Measurements from ENCODE around the gene TRPC4AP.
"Not testable (repeated sequence)": the region's sequence is repeated elsewhere in the genome, so short reads cannot be mapped to it uniquely, and the experiment has no call there.

The TRPC4AP gene

GRCh38 chr20:35055445-35056276 is 36.9 kb downstream of the TRPC4AP start:
- DNase-seq: no peak

GRCh38 chr20:35054814-35055213 is 37.8 kb downstream of the TRPC4AP start:
- DNase-seq: no peak

DNA sequence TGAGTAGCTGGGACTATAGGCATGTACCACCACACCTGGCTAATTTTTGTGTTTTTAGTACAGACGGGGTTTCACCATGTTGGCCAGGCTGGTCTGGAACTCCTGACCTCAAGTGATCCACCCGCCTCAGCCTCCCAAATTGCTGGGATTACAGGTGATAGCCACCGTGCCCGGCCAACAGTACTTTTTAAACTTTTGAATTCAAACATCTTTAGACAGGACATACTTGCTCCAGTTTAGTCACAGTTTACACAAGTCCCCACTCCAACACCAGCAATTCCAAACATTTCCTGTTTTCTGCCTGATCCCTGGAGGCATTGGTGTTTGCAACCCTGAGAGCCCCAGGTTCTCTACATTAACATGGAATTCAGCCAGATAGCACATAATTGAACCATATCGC is 40.0 kb downstream of the TRPC4AP start:
- not testable (repeated sequence) for DNase-seq

DNA sequence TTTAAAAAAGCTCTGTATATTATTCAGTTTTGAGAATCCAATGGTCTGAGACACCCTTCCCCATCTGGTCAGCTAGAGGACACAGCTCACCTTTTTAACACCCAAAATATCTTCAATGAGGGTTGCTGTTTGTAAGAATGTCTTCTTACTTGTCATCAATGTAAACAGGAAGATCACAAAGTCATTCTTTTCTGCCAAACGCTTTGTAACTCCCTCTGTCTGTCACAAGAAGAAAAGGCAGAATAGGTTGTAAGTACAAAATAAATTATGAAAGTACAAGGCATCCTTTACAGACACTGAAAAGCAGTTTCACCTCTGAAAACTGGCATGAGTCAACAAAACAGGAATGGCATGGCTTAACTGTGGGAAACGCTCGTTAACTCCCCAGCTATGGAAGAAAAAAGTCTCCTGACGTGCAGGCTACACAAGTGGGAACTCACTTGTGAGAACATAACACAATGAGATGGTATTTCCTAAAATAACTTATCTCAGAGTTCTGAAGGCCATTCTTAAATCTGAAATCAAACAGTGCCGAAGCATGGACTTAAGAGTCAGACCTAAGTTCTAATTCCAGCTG is 42.7 kb downstream of the TRPC4AP start:
- no peak for DNase-seq

DNA sequence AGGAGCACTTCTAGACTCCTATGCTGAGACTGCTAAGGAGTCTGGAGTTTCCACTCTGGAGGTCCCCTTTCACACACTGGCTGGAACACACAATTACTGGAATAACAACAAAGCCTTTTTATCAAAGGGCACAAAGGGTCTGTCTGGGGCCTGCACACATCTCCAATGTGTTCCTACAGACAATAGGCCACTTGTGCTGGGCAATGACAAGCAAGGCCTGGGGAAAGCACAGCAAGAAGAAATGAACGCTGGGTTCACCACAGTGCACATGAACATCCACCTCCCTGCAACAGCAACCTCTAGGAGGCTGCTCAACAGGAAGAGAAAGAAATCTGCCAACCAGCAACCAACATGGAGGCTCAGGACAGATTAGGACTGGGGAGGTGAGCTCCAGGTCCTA is 43.9 kb downstream of the TRPC4AP start:
- DNase-seq: no peak

DNA sequence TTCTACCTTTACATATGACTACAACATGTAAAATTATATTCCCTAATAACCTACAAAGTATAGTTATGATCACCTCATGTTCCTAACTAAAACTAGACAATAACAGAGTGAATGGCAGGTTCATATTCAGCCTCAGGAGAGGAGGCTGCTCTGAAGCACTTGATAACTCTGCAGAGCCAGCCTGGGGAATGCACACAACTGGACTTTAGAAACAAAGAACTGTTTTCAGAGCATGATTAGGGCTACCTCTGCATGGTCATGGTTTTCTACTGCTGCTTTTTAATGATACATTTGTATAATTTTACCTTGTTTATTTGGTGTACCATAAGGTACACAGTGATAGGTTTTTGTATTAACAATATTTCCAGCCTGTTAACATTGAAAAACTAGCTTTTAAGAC is 50.3 kb downstream of the TRPC4AP start:
- DNase-seq: no peak

GRCh38 chr20:35040646-35041045 is 52.0 kb downstream of the TRPC4AP start:
- no peak for DNase-seq

DNA sequence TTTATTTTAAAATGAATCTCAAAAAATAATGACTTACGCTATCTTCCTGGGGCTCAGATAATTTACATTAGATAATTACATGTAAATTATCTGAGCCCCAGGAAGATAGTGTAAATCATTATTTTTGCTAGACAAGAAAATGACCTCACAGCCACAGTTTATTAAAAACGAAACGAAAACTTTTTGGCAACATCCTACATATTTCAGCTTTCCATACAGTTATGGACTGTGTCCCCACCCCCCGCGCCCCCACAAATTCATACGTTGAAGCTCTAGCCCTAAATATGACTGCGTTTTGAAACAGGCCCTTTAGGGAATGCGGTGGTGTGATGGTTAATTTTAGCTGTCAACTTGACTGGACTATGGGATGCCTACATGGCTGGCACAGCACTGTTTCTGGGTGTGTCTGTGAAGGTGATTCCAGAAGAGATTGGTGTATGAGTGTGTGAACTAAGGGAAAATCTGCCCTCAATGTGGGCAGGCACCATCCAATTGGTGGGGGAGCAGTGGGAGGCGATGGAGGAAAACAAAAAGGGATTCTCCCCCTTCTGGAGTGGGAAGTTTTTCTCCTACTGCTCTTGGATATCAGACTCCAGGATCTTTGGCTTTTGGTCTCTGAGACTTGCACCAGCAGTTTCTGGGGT is 52.6 kb downstream of the TRPC4AP start:
- no peak for DNase-seq

GRCh38 chr20:35039146-35039545 is 53.5 kb downstream of the TRPC4AP start:
- no peak for DNase-seq

DNA sequence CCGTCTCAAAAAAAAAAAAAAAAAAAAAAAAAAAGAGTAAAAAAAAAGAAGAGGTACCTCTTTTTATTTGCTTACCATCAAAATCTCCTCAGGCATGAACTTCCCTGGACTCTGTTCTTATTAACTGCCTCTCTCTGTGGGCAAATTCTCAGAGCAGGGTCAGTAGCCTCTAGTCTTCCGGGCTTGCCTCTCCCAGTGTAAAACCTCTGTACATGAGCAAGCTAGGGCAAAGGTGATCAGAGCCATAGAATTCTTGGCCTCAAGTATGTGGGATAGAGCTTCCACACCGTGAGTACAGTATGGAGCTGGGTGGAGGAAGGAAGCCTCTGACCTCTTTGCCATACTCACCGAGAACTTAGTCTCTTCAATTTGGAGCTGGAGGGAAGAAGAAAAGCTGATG is 58.5 kb downstream of the TRPC4AP start:
- no peak for DNase-seq

GRCh38 chr20:35030136-35030535 is 62.5 kb downstream of the TRPC4AP start:
- DNase-seq: no peak

DNA sequence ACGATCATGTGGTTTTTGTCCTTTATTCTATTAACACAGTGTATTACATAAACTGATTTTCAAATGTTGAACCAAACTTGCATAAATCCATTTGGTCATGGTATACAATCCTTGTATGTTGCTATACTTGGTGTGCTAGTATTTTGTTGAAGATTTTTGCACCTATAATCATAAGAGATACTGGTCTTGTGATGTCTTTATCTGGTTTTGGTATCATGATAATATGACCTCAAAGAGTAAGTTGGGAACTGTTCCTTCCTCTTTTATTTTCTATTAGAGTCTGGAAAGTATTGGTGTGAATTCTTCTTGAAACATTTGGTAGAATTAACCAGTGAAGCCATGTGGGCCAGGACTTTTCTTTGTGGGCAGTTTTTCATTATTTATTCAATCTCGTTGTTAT is 65.3 kb downstream of the TRPC4AP start:
- DNase-seq: no peak

GRCh38 chr20:35025116-35025515 is 67.5 kb downstream of the TRPC4AP start:
- no peak for DNase-seq

DNA sequence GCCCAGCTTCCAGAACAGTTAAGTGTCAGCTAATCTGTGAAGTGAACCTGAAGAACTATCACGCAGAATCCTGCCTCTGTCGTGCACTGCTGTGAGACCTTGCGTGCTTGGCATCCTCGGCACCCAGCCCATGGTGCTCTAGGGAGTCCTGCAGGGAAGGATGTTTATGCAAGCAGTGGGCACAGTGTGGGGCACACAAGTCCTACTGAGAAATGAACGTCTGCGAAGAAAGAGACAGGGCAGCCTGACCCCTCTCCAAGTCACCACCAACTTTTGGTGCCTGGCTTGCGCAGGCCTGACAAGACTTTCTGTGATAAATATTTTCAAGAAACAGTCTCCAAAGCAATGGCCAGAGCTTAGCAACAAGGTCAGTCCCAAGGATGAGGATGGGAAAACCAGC is 69.0 kb downstream of the TRPC4AP start:
- no peak for DNase-seq

DNA sequence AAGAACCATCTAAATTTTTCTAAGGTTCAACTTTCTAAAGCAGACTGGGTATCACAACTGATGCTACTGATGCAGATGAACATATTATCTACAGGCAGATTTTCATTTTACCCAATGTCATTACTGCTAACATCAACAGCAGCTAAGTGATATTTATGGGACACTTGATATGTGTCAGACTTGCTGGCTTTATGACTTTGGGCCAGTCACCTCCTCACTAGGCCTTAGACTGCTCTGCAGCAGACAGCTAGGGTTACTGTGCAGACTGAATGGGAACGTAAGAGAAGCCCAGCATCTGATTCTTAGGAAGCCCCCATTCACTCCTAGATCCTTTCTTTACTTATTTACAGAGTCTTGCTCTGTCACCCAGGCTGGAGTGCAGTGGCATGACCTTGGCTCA is 70.8 kb downstream of the TRPC4AP start:
- DNase-seq: no peak

- no peak for DNase-seq
These were observed 71.5 kb downstream of the TRPC4AP start for GRCh38 chr20:35021063-35021462.

GRCh38 chr20:35020108-35020928 is 72.3 kb downstream of the TRPC4AP start:
- no peak for DNase-seq

GRCh38 chr20:35018590-35019371 is 73.8 kb downstream of the TRPC4AP start:
- DNase-seq: no peak

- no peak for DNase-seq
These were observed 75.3 kb downstream of the TRPC4AP start for GRCh38 chr20:35017099-35017835.

- DNase-seq: no peak
These were observed 76.8 kb downstream of the TRPC4AP start for GRCh38 chr20:35015863-35016193.

GRCh38 chr20:35014537-35014936 is 78.1 kb downstream of the TRPC4AP start:
- DNase-seq: no peak
